Mesendoderm (in vitro differentiated cells): Measurements from ENCODE around the gene TMEM263.

Experiments used
- DNase-seq: peaks from one replicate; pipeline ENCODE4 v3.0.0; 2013
- H2AK5ac ChIP-seq: 2 replicates; pipeline ENCODE4 v1.6.1; 2013; ENCODE audit warnings: low read length, inconsistent platforms
- H2BK120ac ChIP-seq: 2 replicates; pipeline ENCODE4 v1.6.1; 2013; ENCODE audit warnings: low read depth, mild to moderate bottlenecking, low read length, moderate library complexity, mixed read lengths
- H2BK15ac ChIP-seq: replicated peaks from 2 replicates; pipeline ENCODE4 v1.6.1; 2013; ENCODE audit warnings: low read depth, mild to moderate bottlenecking, moderate library complexity
- H2BK5ac ChIP-seq: 2 replicates; pipeline ENCODE4 v1.6.1; 2013; ENCODE audit warnings: low read length, inconsistent platforms
- H3K18ac ChIP-seq: 2 replicates; pipeline ENCODE4 v1.6.1; 2013; ENCODE audit warnings: mild to moderate bottlenecking, low read length, mixed read lengths
- H3K23ac ChIP-seq: one replicate; pipeline ENCODE4 v1.6.1; 2013; ENCODE audit warnings: low read length
- H3K27ac ChIP-seq: 2 replicates; pipeline ENCODE4 v1.5.1; 2013; ENCODE audit warnings: low read depth, mild to moderate bottlenecking, inconsistent platforms, low read length, moderate library complexity
- H3K27me3 ChIP-seq: 2 replicates; pipeline ENCODE4 v1.6.1; 2013; ENCODE audit warnings: low read length, control low read depth, mild to moderate bottlenecking, inconsistent platforms; ENCODE audit not compliant: insufficient read depth, poor library complexity
- H3K36me3 ChIP-seq: 2 replicates; pipeline ENCODE4 v1.6.1; 2013; ENCODE audit warnings: low read length, inconsistent platforms; ENCODE audit not compliant: control insufficient read depth, insufficient read depth
- H3K4ac ChIP-seq: one replicate; pipeline ENCODE4 v1.6.1; 2013; ENCODE audit warnings: low read depth, mild to moderate bottlenecking, low read length, moderate library complexity
- H3K4me1 ChIP-seq: 2 replicates; pipeline ENCODE4 v1.6.1; 2013; ENCODE audit warnings: low read depth, low read length, inconsistent platforms; ENCODE audit not compliant: control insufficient read depth
- H3K4me2 ChIP-seq: 2 replicates; pipeline ENCODE4 v1.6.1; 2013; ENCODE audit warnings: low read length
- H3K4me3 ChIP-seq: 2 replicates; pipeline ENCODE4 v1.5.1; 2013; ENCODE audit warnings: mild to moderate bottlenecking, low read length
- H3K56ac ChIP-seq: one replicate; pipeline ENCODE4 v1.6.1; 2013; ENCODE audit warnings: low read length
- H3K79me1 ChIP-seq: 2 replicates; pipeline ENCODE4 v1.6.1; 2013; ENCODE audit warnings: low read length, inconsistent platforms
- H3K79me2 ChIP-seq: 2 replicates; pipeline ENCODE4 v1.6.1; 2013; ENCODE audit warnings: mild to moderate bottlenecking, low read length; ENCODE audit not compliant: control insufficient read depth, insufficient read depth
- H3K9ac ChIP-seq: 2 replicates; pipeline ENCODE4 v1.6.1; 2013; ENCODE audit warnings: low read length, inconsistent platforms
- H4K5ac ChIP-seq: one replicate; pipeline ENCODE4 v1.6.1; 2013; ENCODE audit warnings: low read length
- H4K8ac ChIP-seq: one replicate; pipeline ENCODE4 v1.6.1; 2013; ENCODE audit warnings: low read depth, mild to moderate bottlenecking, control low read depth, low read length, moderate library complexity
- WGBS: extraction: QIAGEN DNeasy Blood & Tissue Kit; methylation state at CpG from one replicate; pipeline ENCODE4 v1.1.7; 2013; ENCODE audit warnings: low lambda C conversion rate, missing lambda C conversion rate; ENCODE audit not compliant: insufficient coverage; ENCODE audit errors: extremely low coverage; 5-methylcytosine and 5-hydroxymethylcytosine counted together

TMEM263 gene

DNA sequence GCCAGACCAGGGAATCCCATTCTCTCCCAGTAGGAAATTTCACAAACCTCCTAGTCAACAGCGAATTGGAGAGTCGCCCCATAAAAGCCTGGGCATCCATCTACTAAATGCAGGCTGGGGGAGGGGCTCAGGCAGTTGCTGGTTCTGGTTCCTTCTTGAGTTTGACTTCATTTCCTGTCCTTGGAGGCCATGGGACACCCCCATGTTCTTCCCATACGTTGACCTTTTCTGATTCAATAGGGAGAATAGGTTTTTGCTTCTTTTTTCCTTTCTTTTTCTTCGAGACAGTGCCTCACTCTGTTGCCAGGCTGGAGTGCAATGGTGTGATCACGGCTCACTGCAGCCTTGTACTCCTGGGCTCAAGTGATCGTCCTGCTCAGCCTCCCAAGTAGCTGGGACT lies 44.1 kb upstream of the TMEM263 start:
- H3K18ac ChIP-seq = no peak overlapping the region
- H3K27ac ChIP-seq = no peak overlapping the region
- H3K4me2 ChIP-seq = no peak overlapping the region
- no peak overlapping the region for H3K23ac ChIP-seq
- no peaks in the 10 kb centered on the region for H3K4me1 ChIP-seq
- H3K79me2 ChIP-seq = no peaks in the 10 kb centered on the region
- no peak overlapping the region for H2BK15ac ChIP-seq
- no peak overlapping the region for H3K9ac ChIP-seq
- no peak overlapping the region for H4K5ac ChIP-seq
- H2BK120ac ChIP-seq = no peak overlapping the region
- H3K36me3 ChIP-seq = no peaks in the 10 kb centered on the region
- H3K4ac ChIP-seq = no peak overlapping the region
- no peak overlapping the region for H4K8ac ChIP-seq
- no peak overlapping the region for H2AK5ac ChIP-seq
- no peak overlapping the region for H3K4me3 ChIP-seq
- no peak overlapping the region for H3K56ac ChIP-seq
- no peak overlapping the region for H2BK5ac ChIP-seq
- no peaks in the 10 kb centered on the region for H3K79me1 ChIP-seq
- no peak for DNase-seq
- no peaks in the 10 kb centered on the region for H3K27me3 ChIP-seq
- WGBS = no CpG with 5 or more reads among the region's 6 CpGs

DNA sequence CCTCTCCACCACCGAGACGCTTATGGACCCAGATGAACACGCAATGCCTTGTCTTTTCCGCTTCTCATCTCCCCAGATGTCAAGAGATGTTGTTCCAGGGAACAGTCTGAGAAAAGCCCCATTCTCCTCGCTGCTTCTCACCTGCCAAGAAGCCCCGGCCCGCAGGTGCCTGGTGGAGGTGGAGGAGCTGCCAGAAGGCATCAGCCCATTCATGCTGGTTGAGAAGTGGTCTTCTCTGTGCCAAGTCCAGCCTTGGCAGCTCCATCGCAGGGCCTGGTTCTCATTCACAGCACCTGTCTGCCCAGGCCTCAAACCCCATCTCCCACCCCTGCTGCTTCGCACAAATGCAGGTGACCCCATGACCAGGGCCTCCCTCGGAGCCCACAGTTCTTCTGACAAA lies 42.3 kb upstream of the TMEM263 start:
- no peaks in the 10 kb centered on the region for H3K79me1 ChIP-seq
- H2AK5ac ChIP-seq = no peak overlapping the region
- DNase-seq = no peak
- no peak overlapping the region for H3K23ac ChIP-seq
- H3K18ac ChIP-seq = no peak overlapping the region
- WGBS = no CpG with 5 or more reads among the region's 10 CpGs
- H3K4me1 ChIP-seq = peaks cover 5% of the 10 kb centered on the region
- H3K4me2 ChIP-seq = no peak overlapping the region
- H2BK120ac ChIP-seq = no peak overlapping the region
- no peaks in the 10 kb centered on the region for H3K36me3 ChIP-seq
- H3K4ac ChIP-seq = no peak overlapping the region
- H2BK15ac ChIP-seq = no peak overlapping the region
- H3K9ac ChIP-seq = no peak overlapping the region
- no peak overlapping the region for H3K56ac ChIP-seq
- H2BK5ac ChIP-seq = no peak overlapping the region
- H3K79me2 ChIP-seq = no peaks in the 10 kb centered on the region
- H4K5ac ChIP-seq = no peak overlapping the region
- H3K4me3 ChIP-seq = no peak overlapping the region
- H3K27ac ChIP-seq = no peak overlapping the region
- H4K8ac ChIP-seq = no peak overlapping the region
- no peaks in the 10 kb centered on the region for H3K27me3 ChIP-seq

- Histone ChIP-seq H3K56ac (no peak overlapping the region), H3K27me3 (no peaks in the 10 kb centered on the region), H2AK5ac (no peak overlapping the region), H3K36me3 (no peaks in the 10 kb centered on the region), H3K23ac (no peak overlapping the region), H3K9ac (no peak overlapping the region), H3K4me2 (no peak overlapping the region), H2BK15ac (no peak overlapping the region), H3K27ac (no peak overlapping the region), H2BK5ac (no peak overlapping the region), H3K4me3 (no peak overlapping the region), H3K18ac (no peak overlapping the region), H3K79me2 (no peaks in the 10 kb centered on the region), H4K5ac (no peak overlapping the region), H3K79me1 (no peaks in the 10 kb centered on the region), H4K8ac (no peak overlapping the region), H3K4me1 (peaks cover 5% of the 10 kb centered on the region), H3K4ac (no peak overlapping the region), H2BK120ac (no peak overlapping the region)
- no peak for DNase-seq
- WGBS = no CpG with 5 or more reads among the region's 3 CpGs
These were observed 40.7 kb upstream of the TMEM263 start for GRCh38 chr12:106914796-106915634.

DNA sequence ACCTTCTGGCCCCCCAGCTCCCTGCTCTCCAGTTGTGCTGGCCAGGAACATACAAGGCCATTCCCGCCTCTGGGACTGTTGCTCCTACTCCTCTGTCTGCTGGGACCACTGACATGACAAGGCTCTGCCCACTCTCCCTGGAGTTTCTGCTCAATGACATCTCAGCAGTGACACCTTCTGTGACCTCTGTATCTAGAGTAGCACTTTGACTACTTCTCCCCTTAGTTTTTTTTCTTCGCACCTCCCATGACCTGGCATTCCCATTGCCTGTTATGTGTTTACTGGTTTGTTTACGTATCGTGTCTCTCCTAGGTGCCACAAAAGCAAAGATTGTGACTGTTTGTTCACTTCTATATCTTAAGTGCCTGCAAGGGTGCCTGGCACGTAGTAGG lies 40.1 kb upstream of the TMEM263 start:
- no peak overlapping the region for H2BK120ac ChIP-seq
- no peak overlapping the region for H2AK5ac ChIP-seq
- H3K4me2 ChIP-seq = no peak overlapping the region
- no peaks in the 10 kb centered on the region for H3K27me3 ChIP-seq
- no peak overlapping the region for H3K18ac ChIP-seq
- no peak overlapping the region for H3K9ac ChIP-seq
- no peak overlapping the region for H4K5ac ChIP-seq
- no peak for DNase-seq
- H3K79me2 ChIP-seq = no peaks in the 10 kb centered on the region
- H3K23ac ChIP-seq = no peak overlapping the region
- no peaks in the 10 kb centered on the region for H3K36me3 ChIP-seq
- H3K27ac ChIP-seq = no peak overlapping the region
- H3K4ac ChIP-seq = no peak overlapping the region
- H3K56ac ChIP-seq = no peak overlapping the region
- H2BK5ac ChIP-seq = no peak overlapping the region
- no peaks in the 10 kb centered on the region for H3K79me1 ChIP-seq
- WGBS = no CpG with 5 or more reads among the region's 5 CpGs
- no peak overlapping the region for H3K4me3 ChIP-seq
- peaks cover 5% of the 10 kb centered on the region for H3K4me1 ChIP-seq
- H4K8ac ChIP-seq = no peak overlapping the region
- H2BK15ac ChIP-seq = no peak overlapping the region

DNA sequence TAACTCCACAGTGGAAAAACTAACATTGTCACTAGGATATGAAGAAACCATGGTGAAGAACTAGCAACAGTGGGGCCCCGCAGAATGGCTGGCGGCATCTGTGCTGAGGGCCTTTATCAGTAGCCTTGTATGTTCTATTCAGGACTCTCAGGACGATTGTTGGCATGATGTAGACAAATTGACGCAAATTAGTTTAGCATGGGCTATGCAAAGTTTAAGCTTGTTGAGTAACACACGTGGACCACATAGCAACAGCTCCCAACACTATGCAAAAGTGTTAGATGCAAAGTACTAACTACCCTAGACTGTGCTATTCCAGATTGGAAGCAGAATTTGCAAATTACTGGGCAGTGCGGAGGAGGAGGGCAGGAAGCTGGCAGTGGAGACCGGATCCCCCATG lies 38.2 kb upstream of the TMEM263 start:
- Histone ChIP-seq H3K36me3 (no peaks in the 10 kb centered on the region), H3K4me1 (peaks cover 5% of the 10 kb centered on the region), H3K4me2 (no peak overlapping the region), H4K8ac (no peak overlapping the region), H4K5ac (no peak overlapping the region), H3K79me2 (no peaks in the 10 kb centered on the region), H2AK5ac (no peak overlapping the region), H3K79me1 (no peaks in the 10 kb centered on the region), H3K23ac (no peak overlapping the region), H3K56ac (no peak overlapping the region), H3K4me3 (no peak overlapping the region), H3K27me3 (no peaks in the 10 kb centered on the region), H3K9ac (peak overlapping the region; percentile 21), H3K4ac (no peak overlapping the region), H2BK15ac (no peak overlapping the region), H3K18ac (no peak overlapping the region), H2BK5ac (no peak overlapping the region), H3K27ac (no peak overlapping the region), H2BK120ac (no peak overlapping the region)
- WGBS = no CpG with 5 or more reads among the region's 7 CpGs
- DNase-seq = no peak

DNA sequence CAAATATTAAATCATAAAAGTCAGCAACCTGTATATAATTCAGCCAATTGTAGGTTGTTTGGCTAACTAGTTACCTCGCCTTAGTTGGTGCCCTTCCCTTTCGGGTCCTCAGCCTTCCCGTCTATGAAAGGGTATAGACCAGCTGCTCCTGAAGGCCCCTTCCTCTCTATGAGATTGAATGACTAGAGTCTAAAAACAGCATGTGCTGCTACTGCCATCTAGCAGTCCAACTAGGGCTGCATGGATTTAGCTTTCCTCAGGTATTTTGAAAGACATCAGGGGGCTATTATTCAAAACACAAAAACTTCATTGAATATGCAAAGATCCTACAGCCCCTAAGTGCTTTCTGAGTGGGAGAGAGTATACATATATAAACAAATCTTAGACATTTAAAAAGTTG lies 37.0 kb upstream of the TMEM263 start:
- no peak overlapping the region for H3K4ac ChIP-seq
- H3K4me3 ChIP-seq = no peak overlapping the region
- no peak overlapping the region for H3K18ac ChIP-seq
- no peak overlapping the region for H3K4me2 ChIP-seq
- no peaks in the 10 kb centered on the region for H3K27me3 ChIP-seq
- no peak overlapping the region for H3K56ac ChIP-seq
- H3K4me1 ChIP-seq = peaks cover 5% of the 10 kb centered on the region
- H4K5ac ChIP-seq = no peak overlapping the region
- no CpG with 5 or more reads among the region's 3 CpGs for WGBS
- H3K36me3 ChIP-seq = no peaks in the 10 kb centered on the region
- H2BK15ac ChIP-seq = no peak overlapping the region
- H2AK5ac ChIP-seq = no peak overlapping the region
- H4K8ac ChIP-seq = no peak overlapping the region
- no peaks in the 10 kb centered on the region for H3K79me2 ChIP-seq
- no peak overlapping the region for H3K9ac ChIP-seq
- H2BK5ac ChIP-seq = no peak overlapping the region
- no peaks in the 10 kb centered on the region for H3K79me1 ChIP-seq
- no peak overlapping the region for H3K27ac ChIP-seq
- DNase-seq = peak; percentile 86
- H3K23ac ChIP-seq = no peak overlapping the region
- H2BK120ac ChIP-seq = no peak overlapping the region
